A673 (cell line): Measurements from ENCODE around the gene SLC35F1. TPM values are rescaled to one million over a fixed set of nuclear protein-coding genes. Genes with fewer than 3 reads are reported as not detected.

Experiments used
- BruUV-seq: library from RNA; stranded (reverse); fragments of 400-500 nt; replicated peaks from 2 replicates; lab custom pipeline; 2021; lab: Mats Ljungman, UMichigan
- CTCF ChIA-PET: fragments of 300-600 bp; sonication (Branson Sonifier 250); formaldehyde crosslinking; loops from one replicate; lab custom pipeline; 2022; ENCODE audit warnings: antibody characterized with exemption; lab: Charles Lee
- POLR2A ChIA-PET: fragments of 300-600 bp; sonication (Branson Sonifier 250); formaldehyde crosslinking; loops from one replicate; lab custom pipeline; 2022; ENCODE audit warnings: antibody characterized with exemption; ENCODE audit not compliant: low non-redundant PET; lab: Charles Lee
- DNase-seq: peaks from one replicate; pipeline ENCODE4 v3.0.0-alpha.2; 2015; ENCODE audit warnings: low spot score
- H3K27ac ChIP-seq: fragments of 200-600 bp; sonication (generic); 2 replicates; pipeline ENCODE4 v1.5.1; 2016; ENCODE audit warnings: mixed run types, low read depth, mild to moderate bottlenecking, mixed read lengths, antibody characterized with exemption, low read length; ENCODE audit not compliant: poor library complexity, severe bottlenecking
- H3K27me3 ChIP-seq: fragments of 200-600 bp; sonication (generic); replicated peaks from 2 replicates; pipeline ENCODE4 v1.6.1; 2017; ENCODE audit warnings: mixed run types, low read depth, mild to moderate bottlenecking, mixed read lengths, antibody characterized with exemption, low read length; ENCODE audit not compliant: insufficient read depth, poor library complexity
- H3K36me3 ChIP-seq: fragments of 200-600 bp; sonication (generic); 2 replicates; pipeline ENCODE4 v1.6.1; 2016; ENCODE audit warnings: mixed run types, mild to moderate bottlenecking, mixed read lengths, antibody characterized with exemption, low read length; ENCODE audit not compliant: insufficient read depth, poor library complexity, severe bottlenecking
- H3K4me1 ChIP-seq: fragments of 200-600 bp; sonication (generic); 2 replicates; pipeline ENCODE4 v1.6.1; 2017; ENCODE audit warnings: mixed run types, mild to moderate bottlenecking, mixed read lengths, antibody characterized with exemption, low read length; ENCODE audit not compliant: insufficient read depth, poor library complexity, severe bottlenecking
- H3K4me3 ChIP-seq: fragments of 200-600 bp; sonication (generic); 2 replicates; pipeline ENCODE4 v1.5.1; 2016; ENCODE audit warnings: low read depth, mixed run types, mild to moderate bottlenecking, mixed read lengths, low read length; ENCODE audit not compliant: poor library complexity, severe bottlenecking
- H3K9me3 ChIP-seq: fragments of 200-600 bp; sonication (generic); 2 replicates; pipeline ENCODE4 v1.6.1; 2016; ENCODE audit warnings: mixed run types, low read depth, mild to moderate bottlenecking, mixed read lengths, antibody characterized with exemption, low read length; ENCODE audit not compliant: poor library complexity, severe bottlenecking
- CTCF ChIP-seq: fragments of 300-800, 200-600 bp; sonication (generic); conservative IDR thresholded peaks from 2 replicates; pipeline ENCODE4 v1.5.1; 2017; ENCODE audit warnings: low read depth, mild to moderate bottlenecking, antibody characterized with exemption, low read length, moderate library complexity, mixed read lengths
- EZH2 ChIP-seq: fragments of 200-600 bp; sonication (generic); IDR thresholded peaks from 2 replicates; pipeline ENCODE4 v1.6.1; 2017; ENCODE audit warnings: borderline replicate concordance, low read depth, mild to moderate bottlenecking, mixed read lengths, antibody characterized with exemption, low read length; ENCODE audit not compliant: poor library complexity, severe bottlenecking
- intact Hi-C: fragments of 100-400 bp; cut with micrococcal nuclease; formaldehyde crosslinking; loops from one replicate; pipeline ENCODE4 v1.10.0; 2022; ENCODE audit not compliant: unreplicated experiment
- total RNA-seq: library from RNA; stranded (reverse); gene quantifications from 2 replicates; pipeline ENCODE4 v1.2.3, GENCODE V29; 2021

SLC35F1 gene
- total RNA-seq, 1 experiment from 2014 or later, result 5.3 TPM

GRCh38 chr6:118305081-118305480 lies 398.0 kb downstream of the SLC35F1 start:
- no peak for DNase-seq
- H3K27me3 ChIP-seq, result no peaks in the 10 kb centered on the region
- intact Hi-C loops, result no loop called here
- no peak overlapping the region for H3K27ac ChIP-seq
- ChIA-PET CTCF (no interaction called here), POLR2A (no interaction called here)
- no peaks in the 10 kb centered on the region for H3K9me3 ChIP-seq
- no peaks in the 10 kb centered on the region for H3K4me1 ChIP-seq
- no peak for TF ChIP-seq CTCF
- no peak for TF ChIP-seq EZH2
- no TSS peak for BruUV-seq
- no peak overlapping the region for H3K4me3 ChIP-seq
- H3K36me3 ChIP-seq, result no peaks in the 10 kb centered on the region

- intact Hi-C loops, result no loop called here
- H3K4me3 ChIP-seq, result no peak overlapping the region
- no peaks in the 10 kb centered on the region for H3K36me3 ChIP-seq
- peaks cover 3% of the 10 kb centered on the region for H3K27me3 ChIP-seq
- no peaks in the 10 kb centered on the region for H3K4me1 ChIP-seq
- TF ChIP-seq CTCF, result no peak
- TF ChIP-seq EZH2, result no peak
- ChIA-PET CTCF (no interaction called here), POLR2A (no interaction called here)
- H3K27ac ChIP-seq, result no peak overlapping the region
- no peak for DNase-seq
- H3K9me3 ChIP-seq, result no peaks in the 10 kb centered on the region
- no TSS peak for BruUV-seq
Measured at GRCh38 chr6:118306392-118307238, 399.6 kb downstream of the SLC35F1 start.

GRCh38 chr6:118307581-118307980 lies 400.5 kb downstream of the SLC35F1 start:
- CTCF ChIA-PET, result no interaction called here
- BruUV-seq, result no TSS peak
- Histone ChIP-seq H3K27ac (no peak overlapping the region), H3K27me3 (peaks cover 8% of the 10 kb centered on the region), H3K36me3 (no peaks in the 10 kb centered on the region), H3K4me3 (no peak overlapping the region), H3K9me3 (no peaks in the 10 kb centered on the region), H3K4me1 (no peaks in the 10 kb centered on the region)
- no peak for DNase-seq
- TF ChIP-seq CTCF (no peak), EZH2 (no peak)
- intact Hi-C loops, result no loop called here
- POLR2A ChIA-PET, result no interaction called here
